Endothelial cell (in vitro differentiated cells): ENCODE results near the gene TRPV5. TPM values are rescaled to one million over a fixed set of nuclear protein-coding genes. Genes with fewer than 3 reads are reported as not detected.

Experiments
- DNase-seq: peaks from one replicate; pipeline ENCODE4 v3.0.0; 2021; ENCODE audit warnings: low spot score
- H3K27ac Mint-ChIP-seq: one replicate; pipeline ENCODE4 v1.8.0; 2021; ENCODE audit warnings: mixed read lengths, inconsistent platforms; ENCODE audit not compliant: unreplicated experiment
- H3K27me3 Mint-ChIP-seq: one replicate; pipeline ENCODE4 v1.8.0; 2021; ENCODE audit warnings: mild to moderate bottlenecking, moderate library complexity, mixed read lengths, inconsistent platforms; ENCODE audit not compliant: unreplicated experiment
- H3K36me3 Mint-ChIP-seq: one replicate; pipeline ENCODE4 v1.8.0; 2021; ENCODE audit warnings: mild to moderate bottlenecking, low read depth, mixed read lengths, inconsistent platforms; ENCODE audit not compliant: unreplicated experiment
- H3K4me1 Mint-ChIP-seq: one replicate; pipeline ENCODE4 v1.8.0; 2021; ENCODE audit warnings: mild to moderate bottlenecking, mixed read lengths, inconsistent platforms; ENCODE audit not compliant: unreplicated experiment
- H3K4me3 Mint-ChIP-seq: one replicate; pipeline ENCODE4 v1.8.0; 2021; ENCODE audit warnings: mild to moderate bottlenecking, mixed read lengths, inconsistent platforms; ENCODE audit not compliant: unreplicated experiment
- H3K9me3 Mint-ChIP-seq: one replicate; pipeline ENCODE4 v1.8.0; 2021; ENCODE audit warnings: mixed read lengths, inconsistent platforms; ENCODE audit not compliant: unreplicated experiment
- total RNA-seq: library from RNA; stranded (reverse); fragmentation: NEBNext Ultra II Directional; extraction: Animal tissue kit (Norgen Biotek cat#: 25700); gene quantifications from one replicate; pipeline ENCODE4 v1.2.1, GENCODE V29; 2021; ENCODE audit not compliant: unreplicated experiment
- TF ChIP-seq, protein P1 (sequence below): fragments of 200-600 bp; sonication (generic); IDR thresholded peaks from one replicate; pipeline ENCODE4 v1.5.0; 2021; ENCODE audit warnings: antibody characterized with exemption; ENCODE audit not compliant: unreplicated experiment

TRPV5 gene
- total RNA-seq, 1 donor from 2014 or later: not detected

DNA sequence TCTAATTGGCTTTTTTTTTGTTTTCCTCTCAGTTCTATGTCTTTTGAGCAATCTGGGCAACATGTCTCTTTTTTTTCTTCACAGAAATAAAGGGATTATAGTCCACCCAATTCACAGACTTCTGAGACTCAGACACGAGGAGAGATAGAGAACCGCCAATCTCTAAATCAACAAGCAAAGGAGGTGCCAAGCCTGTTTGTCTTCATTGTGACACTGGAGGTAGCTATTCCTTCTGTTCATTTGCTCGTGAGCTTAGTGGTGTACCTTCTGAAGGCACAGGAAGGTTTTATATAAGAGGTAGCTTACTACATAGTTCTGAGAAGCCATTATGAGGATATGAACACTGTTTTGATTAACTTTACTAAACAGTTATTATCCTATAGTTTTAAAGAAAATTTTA, 72.6 kb downstream of the TRPV5 start:
- no peaks in the 10 kb centered on the region for H3K4me1 Mint-ChIP-seq
- no peak overlapping the region for H3K27ac Mint-ChIP-seq
- no peaks in the 10 kb centered on the region for H3K36me3 Mint-ChIP-seq
- H3K27me3 Mint-ChIP-seq: peaks cover 9% of the 10 kb centered on the region
- H3K4me3 Mint-ChIP-seq: no peak overlapping the region
- DNase-seq: no peak
- no peaks in the 10 kb centered on the region for H3K9me3 Mint-ChIP-seq
- TF ChIP-seq, protein P1, sequence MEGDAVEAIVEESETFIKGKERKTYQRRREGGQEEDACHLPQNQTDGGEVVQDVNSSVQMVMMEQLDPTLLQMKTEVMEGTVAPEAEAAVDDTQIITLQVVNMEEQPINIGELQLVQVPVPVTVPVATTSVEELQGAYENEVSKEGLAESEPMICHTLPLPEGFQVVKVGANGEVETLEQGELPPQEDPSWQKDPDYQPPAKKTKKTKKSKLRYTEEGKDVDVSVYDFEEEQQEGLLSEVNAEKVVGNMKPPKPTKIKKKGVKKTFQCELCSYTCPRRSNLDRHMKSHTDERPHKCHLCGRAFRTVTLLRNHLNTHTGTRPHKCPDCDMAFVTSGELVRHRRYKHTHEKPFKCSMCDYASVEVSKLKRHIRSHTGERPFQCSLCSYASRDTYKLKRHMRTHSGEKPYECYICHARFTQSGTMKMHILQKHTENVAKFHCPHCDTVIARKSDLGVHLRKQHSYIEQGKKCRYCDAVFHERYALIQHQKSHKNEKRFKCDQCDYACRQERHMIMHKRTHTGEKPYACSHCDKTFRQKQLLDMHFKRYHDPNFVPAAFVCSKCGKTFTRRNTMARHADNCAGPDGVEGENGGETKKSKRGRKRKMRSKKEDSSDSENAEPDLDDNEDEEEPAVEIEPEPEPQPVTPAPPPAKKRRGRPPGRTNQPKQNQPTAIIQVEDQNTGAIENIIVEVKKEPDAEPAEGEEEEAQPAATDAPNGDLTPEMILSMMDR: no peak

GRCh38 chr7:142859829-142860228, 73.7 kb downstream of the TRPV5 start:
- TF ChIP-seq, protein P1: no peak
- no peak for DNase-seq
- Mint-ChIP-seq H3K36me3 (no peaks in the 10 kb centered on the region), H3K9me3 (no peaks in the 10 kb centered on the region), H3K4me1 (no peaks in the 10 kb centered on the region), H3K27me3 (peaks cover 9% of the 10 kb centered on the region), H3K27ac (no peak overlapping the region), H3K4me3 (no peak overlapping the region)

GRCh38 chr7:142859411-142859810, 74.1 kb downstream of the TRPV5 start:
- no peak overlapping the region for H3K4me3 Mint-ChIP-seq
- H3K4me1 Mint-ChIP-seq: no peaks in the 10 kb centered on the region
- no peak overlapping the region for H3K27ac Mint-ChIP-seq
- peaks cover 9% of the 10 kb centered on the region for H3K27me3 Mint-ChIP-seq
- no peak for DNase-seq
- TF ChIP-seq, protein P1: no peak
- no peaks in the 10 kb centered on the region for H3K9me3 Mint-ChIP-seq
- H3K36me3 Mint-ChIP-seq: no peaks in the 10 kb centered on the region

Other genes with a start within 250 kb of the TRPV5 start
- gene PRSS1, start 184.3 kb downstream of the TRPV5 start, total RNA-seq: 0.82 TPM
- gene PRSS2, start 162.8 kb downstream of the TRPV5 start, total RNA-seq: 2.0 TPM
- 3.8 TPM for gene EPHB6, start 78.7 kb downstream of the TRPV5 start, total RNA-seq
- gene TRPV6, start 48.0 kb downstream of the TRPV5 start, total RNA-seq: not detected
- not detected for gene LLCFC1, start 5.7 kb upstream of the TRPV5 start, total RNA-seq
- gene KEL, start 28.6 kb upstream of the TRPV5 start, total RNA-seq: 0.74 TPM
- gene OR9A2, start 93.4 kb upstream of the TRPV5 start, total RNA-seq: not detected
- gene OR6V1, start 118.6 kb upstream of the TRPV5 start, total RNA-seq: not detected
- not detected for gene PIP, start 198.3 kb upstream of the TRPV5 start, total RNA-seq
- gene TAS2R39, start 249.7 kb upstream of the TRPV5 start, total RNA-seq: not detected